Natural killer cell treated with Interleukin-12 subunit alpha and Interleukin-12 subunit beta and Interleukin-15 and Interleukin-18, amount 100 ng/mL, for 72 hours (primary cell): ENCODE results near the gene RNASET2. TPM values are rescaled to one million over a fixed set of nuclear protein-coding genes. Genes with fewer than 3 reads are reported as not detected.
"Not testable (repeated sequence)": the region's sequence is repeated elsewhere in the genome, so short reads cannot be mapped to it uniquely, and the experiment has no call there.

Experiments
- ATAC-seq, 2 donors: fragments of 150-1000 bp; cut with Tn5 transposase in 1 of 2; sonication (Bioruptor Pico), chemical (Tn5 transposase) in 1 of 2; 2 replicates each; pipeline ENCODE4 v1.10.0; 2021
- DNase-seq: peaks from one replicate; pipeline ENCODE4 v3.0.0; 2022; ENCODE audit warnings: low spot score
- H3K27ac Mint-ChIP-seq, 2 donors: 1 replicate in 1 of 2; 2 replicates in 1 of 2; pipeline ENCODE4 v1.8.0; 2022; ENCODE audit warnings: mixed read lengths in 2 of 2, mild to moderate bottlenecking in 1 of 2, moderate library complexity in 1 of 2
- H3K27me3 Mint-ChIP-seq, 2 donors: 1 replicate in 1 of 2; 2 replicates in 1 of 2; pipeline ENCODE4 v1.8.0; 2022; ENCODE audit warnings: mixed read lengths in 2 of 2
- H3K36me3 Mint-ChIP-seq: one replicate; pipeline ENCODE4 v1.8.0; 2022; ENCODE audit warnings: mixed read lengths
- H3K4me1 Mint-ChIP-seq, 2 donors: 1 replicate in 1 of 2; 2 replicates in 1 of 2; pipeline ENCODE4 v1.8.0; 2022; ENCODE audit warnings: low read depth in 2 of 2, mixed read lengths in 2 of 2, mild to moderate bottlenecking in 1 of 2
- H3K4me3 Mint-ChIP-seq: one replicate; pipeline ENCODE4 v1.8.0; 2022; ENCODE audit warnings: mixed read lengths
- H3K9me3 Mint-ChIP-seq: 2 replicates; pipeline ENCODE4 v1.8.0; 2022; ENCODE audit warnings: mixed read lengths
- total RNA-seq, 2 donors: library from RNA; stranded (reverse); gene quantifications; one replicate each; pipeline ENCODE4 v1.2.3, GENCODE V29; 2022

The RNASET2 gene
- total RNA-seq, 2 donors from 2014 or later, result 18.1 to 50.6 TPM

- H3K9me3 Mint-ChIP-seq, result peaks cover 3% of the 10 kb centered on the region
- no peaks in the 10 kb centered on the region for H3K27me3 Mint-ChIP-seq
- H3K4me1 Mint-ChIP-seq, result peaks cover 39 to 52% of the 10 kb centered on the region in 2 donors
- no peak for ATAC-seq
- H3K27ac Mint-ChIP-seq, result peak overlapping the region; percentile 92 to 94
- no peaks in the 10 kb centered on the region for H3K36me3 Mint-ChIP-seq
- peak overlapping the region; percentile 88 for H3K4me3 Mint-ChIP-seq
- DNase-seq, result no peak
Observed at GRCh38 chr6:166957805-166958076, 1.4 kb upstream of the RNASET2 start.

- peaks cover 36 to 52% of the 10 kb centered on the region in 2 donors for H3K4me1 Mint-ChIP-seq
Observed at GRCh38 chr6:166957087-166957804, 896 bp upstream of the RNASET2 start.

DNA sequence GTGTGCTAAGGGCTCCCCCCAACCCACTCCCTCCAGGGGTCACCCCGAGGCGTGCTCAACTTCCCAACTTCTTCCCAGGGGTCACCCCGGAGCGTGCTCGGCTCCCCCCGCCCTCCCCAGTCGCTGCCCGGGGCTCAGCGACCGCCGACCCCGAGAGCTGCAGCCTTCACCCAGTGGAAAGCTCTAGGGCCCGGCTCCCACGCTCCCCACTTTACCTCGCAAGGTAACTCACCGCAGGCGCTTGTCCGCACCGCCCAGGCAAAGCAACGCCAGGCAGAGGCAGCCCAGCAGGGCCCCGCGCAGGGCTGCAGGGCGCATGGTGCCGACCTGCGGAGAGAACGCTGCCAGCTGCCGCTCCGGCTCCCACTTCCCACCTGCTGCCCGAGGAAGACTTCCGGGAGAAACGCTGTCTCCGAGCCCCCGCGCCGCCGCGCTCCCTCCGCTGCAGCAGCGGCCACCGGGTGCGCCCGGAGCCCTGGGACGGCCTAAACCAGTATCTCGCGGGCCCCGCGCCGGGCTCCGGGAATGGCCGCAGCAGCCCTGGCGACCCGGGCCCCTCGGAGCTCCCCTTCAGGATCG is 396 bp downstream of the RNASET2 start:
- Mint-ChIP-seq H3K4me1 (peaks cover 41 to 58% of the 10 kb centered on the region in 2 donors), H3K27ac (peak overlapping the region in 1 of 2 donors; percentile 61), H3K9me3 (no peaks in the 10 kb centered on the region), H3K4me3 (peak overlapping the region; percentile 88), H3K36me3 (no peaks in the 10 kb centered on the region), H3K27me3 (no peaks in the 10 kb centered on the region)
- DNase-seq (peak; percentile 66), ATAC-seq (peak; percentile 49 to 60)

More at GRCh38 chr6:166957087-166957804, 896 bp upstream of the RNASET2 start:
- Mint-ChIP-seq H3K36me3 (no peaks in the 10 kb centered on the region), H3K9me3 (no peaks in the 10 kb centered on the region), H3K27ac (peak overlapping the region; percentile 92 to 94), H3K4me3 (peak overlapping the region; percentile 88), H3K27me3 (no peaks in the 10 kb centered on the region)
- ATAC-seq (peak; percentile 38), DNase-seq (peak; percentile 73)

- Mint-ChIP-seq H3K27ac (peak overlapping the region; percentile 59 to 61), H3K36me3 (no peaks in the 10 kb centered on the region), H3K27me3 (no peaks in the 10 kb centered on the region), H3K9me3 (no peaks in the 10 kb centered on the region), H3K4me3 (peak overlapping the region; percentile 88), H3K4me1 (peaks cover 47 to 64% of the 10 kb centered on the region in 2 donors)
- ATAC-seq (no peak), DNase-seq (no peak)
Observed at GRCh38 chr6:166955121-166955864, 1.1 kb downstream of the RNASET2 start.

DNA sequence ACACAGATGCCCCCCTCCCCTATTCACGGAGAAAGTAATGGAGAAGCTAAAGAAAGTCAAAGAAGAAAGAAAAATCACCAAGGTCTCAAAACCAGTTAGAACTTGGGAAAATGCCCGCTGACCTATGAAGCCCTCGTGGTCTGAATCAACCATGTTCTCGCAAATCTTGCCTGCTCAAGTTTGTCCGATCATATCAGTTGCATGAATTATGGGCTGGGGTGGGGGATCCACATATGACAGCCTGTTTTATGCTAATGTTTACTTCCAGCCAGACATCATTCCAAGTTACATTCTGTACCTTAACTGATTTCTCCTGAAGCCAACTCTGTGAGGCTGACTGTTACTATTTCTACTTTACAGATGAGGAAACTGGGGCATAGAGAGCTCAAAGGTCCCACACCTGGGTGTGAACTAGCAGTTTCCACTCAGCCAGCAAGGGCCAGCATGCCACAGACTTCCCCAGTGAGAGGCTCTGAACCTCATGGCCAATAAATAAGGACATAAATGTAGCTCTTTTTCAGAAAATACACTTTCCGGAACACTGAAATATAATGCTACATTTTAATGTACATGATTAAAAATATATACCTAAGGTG is 2.1 kb downstream of the RNASET2 start:
- Mint-ChIP-seq H3K27me3 (no peaks in the 10 kb centered on the region), H3K27ac (peak overlapping the region in 1 of 2 donors; percentile 2), H3K36me3 (no peaks in the 10 kb centered on the region), H3K9me3 (no peaks in the 10 kb centered on the region), H3K4me3 (peak overlapping the region; percentile 38), H3K4me1 (peaks cover 41 to 60% of the 10 kb centered on the region in 2 donors)
- ATAC-seq, result no peak
- no peak for DNase-seq

- H3K36me3 Mint-ChIP-seq, result no peaks in the 10 kb centered on the region
- H3K9me3 Mint-ChIP-seq, result no peaks in the 10 kb centered on the region
- H3K27ac Mint-ChIP-seq, result peak overlapping the region in 1 of 2 donors; percentile 21
- H3K27me3 Mint-ChIP-seq, result no peaks in the 10 kb centered on the region
- DNase-seq (no peak), ATAC-seq (no peak)
- H3K4me1 Mint-ChIP-seq, result peaks cover 28 to 46% of the 10 kb centered on the region in 2 donors
- H3K4me3 Mint-ChIP-seq, result no peak overlapping the region
Observed at GRCh38 chr6:166952567-166953486, 3.5 kb downstream of the RNASET2 start.

DNA sequence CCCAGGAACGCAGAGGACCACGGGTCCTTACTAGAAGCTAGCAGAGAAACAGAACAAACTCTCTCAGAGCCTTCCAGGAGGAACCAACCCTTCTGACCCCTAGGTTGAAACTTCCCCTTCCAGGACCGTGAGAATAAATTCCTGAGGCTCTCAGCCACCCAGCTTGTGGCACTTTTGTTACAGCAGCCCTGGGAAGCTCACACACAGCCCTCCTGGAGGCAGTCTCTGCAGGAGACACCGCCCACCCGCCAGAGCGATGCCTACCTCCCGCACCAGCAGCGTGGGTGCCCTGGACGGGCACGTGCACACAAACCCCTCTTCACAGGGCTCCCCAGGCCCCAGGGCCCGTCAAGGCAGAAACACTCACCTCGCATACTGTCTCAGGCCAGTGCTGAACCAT is 4.2 kb downstream of the RNASET2 start:
- H3K4me3 Mint-ChIP-seq, result no peak overlapping the region
- H3K4me1 Mint-ChIP-seq, result peaks cover 22 to 39% of the 10 kb centered on the region in 2 donors
- peak overlapping the region in 1 of 2 donors; percentile 21 for H3K27ac Mint-ChIP-seq
- DNase-seq (no peak), ATAC-seq (no peak)
- H3K27me3 Mint-ChIP-seq, result no peaks in the 10 kb centered on the region
- H3K36me3 Mint-ChIP-seq, result no peaks in the 10 kb centered on the region
- H3K9me3 Mint-ChIP-seq, result no peaks in the 10 kb centered on the region

DNA sequence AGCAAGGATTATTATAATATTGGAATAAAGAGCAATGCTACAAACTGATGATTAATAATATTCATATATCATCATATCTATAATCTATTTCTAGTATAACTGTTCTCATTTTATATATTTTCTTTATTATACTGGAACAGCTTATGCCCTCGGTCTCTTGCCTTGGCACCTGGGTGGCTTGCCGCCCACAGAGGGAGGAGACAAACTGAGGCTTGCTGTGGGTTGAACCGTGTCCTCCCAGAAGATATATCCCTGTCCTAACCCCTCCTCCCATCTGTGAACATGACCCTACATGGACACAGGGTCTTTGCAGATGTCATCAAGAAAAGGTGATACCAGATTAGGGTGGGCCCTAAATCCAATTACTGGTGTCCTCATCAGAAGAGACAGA is 4.7 kb downstream of the RNASET2 start:
- H3K4me1 Mint-ChIP-seq, result peaks cover 22 to 39% of the 10 kb centered on the region in 2 donors
- peak overlapping the region; percentile 83 for H3K4me3 Mint-ChIP-seq
- H3K27me3 Mint-ChIP-seq, result no peaks in the 10 kb centered on the region
- H3K27ac Mint-ChIP-seq, result peak overlapping the region; percentile 82 to 92
- ATAC-seq (no peak), DNase-seq (no peak)
- H3K36me3 Mint-ChIP-seq, result no peaks in the 10 kb centered on the region
- no peaks in the 10 kb centered on the region for H3K9me3 Mint-ChIP-seq

GRCh38 chr6:166950892-166951669 is 5.3 kb downstream of the RNASET2 start:
- ATAC-seq, result peak; percentile 78 to 82
- H3K36me3 Mint-ChIP-seq, result not testable (repeated sequence)

GRCh38 chr6:166950443-166950821 is 5.9 kb downstream of the RNASET2 start:
- no peaks in the 10 kb centered on the region for H3K36me3 Mint-ChIP-seq
- DNase-seq, result no peak
- H3K9me3 Mint-ChIP-seq, result no peaks in the 10 kb centered on the region
- H3K27me3 Mint-ChIP-seq, result no peaks in the 10 kb centered on the region
- peak overlapping the region; percentile 82 to 92 for H3K27ac Mint-ChIP-seq
- peaks cover 19 to 37% of the 10 kb centered on the region in 2 donors for H3K4me1 Mint-ChIP-seq
- ATAC-seq, result peak in 1 of 2 donors; percentile 41
- H3K4me3 Mint-ChIP-seq, result peak overlapping the region; percentile 83

More at GRCh38 chr6:166950892-166951669, 5.3 kb downstream of the RNASET2 start:
- H3K27me3 Mint-ChIP-seq, H3K9me3 Mint-ChIP-seq: not testable (repeated sequence)
- peaks cover 22 to 39% of the 10 kb centered on the region in 2 donors for H3K4me1 Mint-ChIP-seq
- H3K27ac Mint-ChIP-seq, result peak overlapping the region; percentile 82 to 92
- DNase-seq, result peak; percentile 82
- H3K4me3 Mint-ChIP-seq, result peak overlapping the region; percentile 83

- no peak for DNase-seq
- Mint-ChIP-seq H3K4me1 (peaks cover 14 to 32% of the 10 kb centered on the region in 2 donors), H3K4me3 (peak overlapping the region; percentile 83), H3K36me3 (no peaks in the 10 kb centered on the region), H3K27ac (peak overlapping the region; percentile 82 to 92), H3K27me3 (no peaks in the 10 kb centered on the region), H3K9me3 (no peaks in the 10 kb centered on the region)
- ATAC-seq, result no peak
Observed at GRCh38 chr6:166949528-166950442, 6.6 kb downstream of the RNASET2 start.

DNA sequence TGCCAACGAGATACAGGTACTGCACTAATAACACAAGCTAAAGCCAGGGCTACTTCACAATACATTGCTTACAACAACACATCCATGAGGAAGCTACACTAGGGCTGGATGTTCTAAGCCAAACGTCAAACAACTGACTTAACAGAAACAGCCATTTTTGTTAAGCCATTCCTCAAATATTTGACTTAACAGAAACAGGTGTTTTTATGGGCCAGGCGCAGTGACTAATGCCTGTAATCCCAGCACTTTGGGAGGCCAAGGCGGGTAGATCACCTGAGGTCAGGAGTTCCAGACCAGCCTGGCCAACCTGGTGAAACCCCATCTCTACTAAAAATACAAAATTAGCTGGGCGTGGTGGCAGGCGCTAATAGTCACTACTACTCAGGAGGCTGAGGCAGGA is 7.6 kb downstream of the RNASET2 start:
- not testable (repeated sequence) for H3K4me3 Mint-ChIP-seq, H3K9me3 Mint-ChIP-seq, H3K27ac Mint-ChIP-seq, H3K27me3 Mint-ChIP-seq, H3K36me3 Mint-ChIP-seq, DNase-seq, ATAC-seq
- peaks cover 14 to 24% of the 10 kb centered on the region in 2 donors for H3K4me1 Mint-ChIP-seq
